ENCODE results near the gene SELENOO. TPM values are rescaled to one million over a fixed set of nuclear protein-coding genes. Genes with fewer than 3 reads are reported as not detected.

Gene SELENOO
- total RNA-seq, 1 experiment from 2014 or later = 41.3 TPM

DNA sequence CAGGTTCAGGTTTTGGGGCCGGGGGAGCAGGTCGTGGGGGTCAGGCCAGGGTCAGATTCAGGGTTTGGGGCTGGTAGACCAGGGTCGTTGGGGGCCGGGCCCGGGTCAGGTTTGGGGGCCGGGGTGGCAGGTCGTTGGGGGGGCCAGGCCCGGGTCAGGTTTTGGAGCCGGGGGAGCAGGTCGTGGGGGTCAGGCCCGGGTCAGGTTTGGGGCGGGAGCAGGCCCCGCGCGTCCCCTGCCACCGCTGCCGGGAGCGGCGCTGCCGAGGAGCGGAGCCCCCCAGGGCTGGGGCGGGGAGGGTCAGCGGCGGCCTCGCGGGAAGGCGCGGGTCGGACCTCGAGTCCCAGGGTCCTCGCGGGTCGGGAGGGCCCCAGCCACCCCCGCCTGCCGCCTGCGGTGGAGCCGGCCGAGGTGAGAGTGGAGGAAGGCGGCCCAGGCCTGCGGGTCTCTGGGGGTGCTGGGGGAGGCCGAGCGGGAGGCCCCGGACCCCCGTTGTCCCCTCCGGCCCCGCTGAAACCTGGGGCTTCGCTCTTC, 14.6 kb upstream of the SELENOO start:
- no TSS peak for BruUV-seq (replicated peaks)
- H3K9me3 ChIP-seq (ENCODE audit: low read depth, low read length, poor library complexity, severe bottlenecking) = no peaks in the 10 kb centered on the region
- DNase-seq (ENCODE audit: low spot score) = no peak
- no peaks in the 10 kb centered on the region for H3K4me1 ChIP-seq (ENCODE audit: insufficient read depth, low read length, poor library complexity, severe bottlenecking)
- peaks cover 1% of the 10 kb centered on the region for H3K36me3 ChIP-seq (ENCODE audit: insufficient read depth, low read length, poor library complexity, severe bottlenecking)
- ChIA-PET CTCF (no interaction called here), POLR2A (ENCODE audit: low non-redundant PET) (no interaction called here)
- peak overlapping the region; percentile 83 for H3K27ac ChIP-seq (ENCODE audit: low read depth, low read length, poor library complexity, severe bottlenecking)
- no peak for TF ChIP-seq EZH2 (IDR thresholded peaks at IDR 0.05; ENCODE audit: borderline replicate concordance, low read depth, low read length, poor library complexity, severe bottlenecking)
- TF ChIP-seq, protein P1, sequence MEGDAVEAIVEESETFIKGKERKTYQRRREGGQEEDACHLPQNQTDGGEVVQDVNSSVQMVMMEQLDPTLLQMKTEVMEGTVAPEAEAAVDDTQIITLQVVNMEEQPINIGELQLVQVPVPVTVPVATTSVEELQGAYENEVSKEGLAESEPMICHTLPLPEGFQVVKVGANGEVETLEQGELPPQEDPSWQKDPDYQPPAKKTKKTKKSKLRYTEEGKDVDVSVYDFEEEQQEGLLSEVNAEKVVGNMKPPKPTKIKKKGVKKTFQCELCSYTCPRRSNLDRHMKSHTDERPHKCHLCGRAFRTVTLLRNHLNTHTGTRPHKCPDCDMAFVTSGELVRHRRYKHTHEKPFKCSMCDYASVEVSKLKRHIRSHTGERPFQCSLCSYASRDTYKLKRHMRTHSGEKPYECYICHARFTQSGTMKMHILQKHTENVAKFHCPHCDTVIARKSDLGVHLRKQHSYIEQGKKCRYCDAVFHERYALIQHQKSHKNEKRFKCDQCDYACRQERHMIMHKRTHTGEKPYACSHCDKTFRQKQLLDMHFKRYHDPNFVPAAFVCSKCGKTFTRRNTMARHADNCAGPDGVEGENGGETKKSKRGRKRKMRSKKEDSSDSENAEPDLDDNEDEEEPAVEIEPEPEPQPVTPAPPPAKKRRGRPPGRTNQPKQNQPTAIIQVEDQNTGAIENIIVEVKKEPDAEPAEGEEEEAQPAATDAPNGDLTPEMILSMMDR (conservative IDR thresholded peaks at IDR 0.05; ENCODE audit: low read depth, low read length) = no peak
- no peaks in the 10 kb centered on the region for H3K27me3 ChIP-seq (replicated peaks; ENCODE audit: insufficient read depth, low read depth, low read length, poor library complexity)
- intact Hi-C loops (cut with micrococcal nuclease; ENCODE audit: unreplicated experiment) = no loop called here
- H3K4me3 ChIP-seq (ENCODE audit: low read depth, low read length, poor library complexity, severe bottlenecking) = peak overlapping the region; percentile 84

DNA sequence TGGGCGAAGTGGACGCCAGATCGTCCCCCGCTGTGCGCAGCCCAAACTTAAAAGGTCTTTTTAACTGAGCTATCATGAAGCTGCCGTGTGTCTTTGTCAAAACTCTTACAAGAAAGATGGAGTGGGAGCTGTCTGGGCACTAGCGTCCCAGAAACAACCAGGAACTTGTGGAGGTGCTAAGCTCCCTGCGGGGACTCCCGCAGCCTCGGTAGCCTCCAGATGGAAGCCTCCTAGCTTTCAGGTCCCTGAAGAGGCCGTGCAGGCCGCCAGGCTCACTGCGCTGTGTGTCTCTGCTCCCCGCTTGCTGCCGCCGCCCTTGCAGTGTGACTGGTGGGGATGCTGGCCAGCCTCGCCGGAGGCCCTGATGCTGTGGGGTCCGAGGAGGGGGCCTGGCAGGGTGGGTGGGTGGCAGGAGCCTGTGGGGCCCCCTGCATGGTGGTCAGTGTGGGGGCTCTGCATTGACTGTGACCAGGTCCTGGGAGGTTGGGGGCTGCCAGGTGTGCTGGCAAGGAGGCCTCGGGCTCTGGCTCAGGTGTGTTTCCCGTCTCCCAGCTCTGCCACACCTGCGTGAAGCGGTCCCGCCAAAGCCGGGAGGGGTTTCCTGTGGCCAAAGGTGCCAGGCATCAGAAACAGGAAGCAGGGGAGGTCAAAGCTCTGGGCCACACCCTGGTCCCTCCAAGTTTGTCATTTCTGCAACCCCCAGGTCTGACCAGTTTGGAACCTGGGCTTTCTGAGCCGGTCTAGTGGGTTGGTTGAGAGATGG, 13.9 kb upstream of the SELENOO start:
- ChIA-PET POLR2A (ENCODE audit: low non-redundant PET) (no interaction called here), CTCF (interaction anchor here (0.6 kb wide), 1 partner anchor 119 kb away, joined by 3 read pairs; no protein-coding TSS in a partner anchor)
- peak overlapping the region; percentile 83 for H3K27ac ChIP-seq (ENCODE audit: low read depth, low read length, poor library complexity, severe bottlenecking)
- DNase-seq (ENCODE audit: low spot score) = peak; percentile 34
- H3K4me3 ChIP-seq (ENCODE audit: low read depth, low read length, poor library complexity, severe bottlenecking) = peak overlapping the region; percentile 84
- H3K4me1 ChIP-seq (ENCODE audit: insufficient read depth, low read length, poor library complexity, severe bottlenecking) = no peaks in the 10 kb centered on the region
- no peaks in the 10 kb centered on the region for H3K9me3 ChIP-seq (ENCODE audit: low read depth, low read length, poor library complexity, severe bottlenecking)
- intact Hi-C loops (cut with micrococcal nuclease; ENCODE audit: unreplicated experiment) = no loop called here
- H3K27me3 ChIP-seq (replicated peaks; ENCODE audit: insufficient read depth, low read depth, low read length, poor library complexity) = no peaks in the 10 kb centered on the region
- peaks cover 8% of the 10 kb centered on the region for H3K36me3 ChIP-seq (ENCODE audit: insufficient read depth, low read length, poor library complexity, severe bottlenecking)
- TSS peak; percentile 21 for BruUV-seq (replicated peaks)
- TF ChIP-seq, protein P1 (conservative IDR thresholded peaks at IDR 0.05; ENCODE audit: low read depth, low read length) = no peak
- no peak for TF ChIP-seq EZH2 (IDR thresholded peaks at IDR 0.05; ENCODE audit: borderline replicate concordance, low read depth, low read length, poor library complexity, severe bottlenecking)

DNA sequence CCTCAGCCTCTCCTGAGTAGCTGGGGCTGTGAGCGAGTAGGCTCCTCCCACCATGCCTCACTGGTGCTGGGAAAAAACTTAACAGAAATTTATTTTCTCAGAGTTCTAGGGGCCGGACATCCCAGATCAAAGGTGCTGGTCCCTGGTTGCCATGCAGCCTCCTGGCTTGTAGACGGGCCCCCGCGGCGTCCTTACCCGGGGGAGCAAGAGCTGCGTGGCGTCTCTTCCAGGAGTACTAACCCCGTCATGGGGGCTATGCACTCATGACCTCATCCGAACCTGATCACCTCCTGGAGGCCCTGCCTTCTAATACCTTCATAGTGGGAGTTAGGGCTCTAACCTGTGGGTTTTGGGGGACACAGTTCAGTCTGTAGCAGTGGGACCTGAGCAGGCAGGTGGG, 12.5 kb upstream of the SELENOO start:
- POLR2A ChIA-PET (ENCODE audit: low non-redundant PET) = interaction anchor here (0.6 kb wide), 1 partner anchor 402 kb away, joined by 3 read pairs; no protein-coding TSS in a partner anchor
- Histone ChIP-seq H3K9me3 (ENCODE audit: low read depth, low read length, poor library complexity, severe bottlenecking) (no peaks in the 10 kb centered on the region), H3K4me1 (ENCODE audit: insufficient read depth, low read length, poor library complexity, severe bottlenecking) (no peaks in the 10 kb centered on the region), H3K4me3 (ENCODE audit: low read depth, low read length, poor library complexity, severe bottlenecking) (no peak overlapping the region), H3K27ac (ENCODE audit: low read depth, low read length, poor library complexity, severe bottlenecking) (no peak overlapping the region), H3K36me3 (ENCODE audit: insufficient read depth, low read length, poor library complexity, severe bottlenecking) (peaks cover 14% of the 10 kb centered on the region), H3K27me3 (replicated peaks; ENCODE audit: insufficient read depth, low read depth, low read length, poor library complexity) (no peaks in the 10 kb centered on the region)
- intact Hi-C loops (cut with micrococcal nuclease; ENCODE audit: unreplicated experiment) = no loop called here
- CTCF ChIA-PET = no interaction called here
- DNase-seq (ENCODE audit: low spot score) = no peak
- no peak for TF ChIP-seq EZH2 (IDR thresholded peaks at IDR 0.05; ENCODE audit: borderline replicate concordance, low read depth, low read length, poor library complexity, severe bottlenecking)
- TF ChIP-seq, protein P1 (conservative IDR thresholded peaks at IDR 0.05; ENCODE audit: low read depth, low read length) = no peak
- no TSS peak for BruUV-seq (replicated peaks)

Data from A673 (cell line).